Measurements from ENCODE around the gene MEDAG.

DNA sequence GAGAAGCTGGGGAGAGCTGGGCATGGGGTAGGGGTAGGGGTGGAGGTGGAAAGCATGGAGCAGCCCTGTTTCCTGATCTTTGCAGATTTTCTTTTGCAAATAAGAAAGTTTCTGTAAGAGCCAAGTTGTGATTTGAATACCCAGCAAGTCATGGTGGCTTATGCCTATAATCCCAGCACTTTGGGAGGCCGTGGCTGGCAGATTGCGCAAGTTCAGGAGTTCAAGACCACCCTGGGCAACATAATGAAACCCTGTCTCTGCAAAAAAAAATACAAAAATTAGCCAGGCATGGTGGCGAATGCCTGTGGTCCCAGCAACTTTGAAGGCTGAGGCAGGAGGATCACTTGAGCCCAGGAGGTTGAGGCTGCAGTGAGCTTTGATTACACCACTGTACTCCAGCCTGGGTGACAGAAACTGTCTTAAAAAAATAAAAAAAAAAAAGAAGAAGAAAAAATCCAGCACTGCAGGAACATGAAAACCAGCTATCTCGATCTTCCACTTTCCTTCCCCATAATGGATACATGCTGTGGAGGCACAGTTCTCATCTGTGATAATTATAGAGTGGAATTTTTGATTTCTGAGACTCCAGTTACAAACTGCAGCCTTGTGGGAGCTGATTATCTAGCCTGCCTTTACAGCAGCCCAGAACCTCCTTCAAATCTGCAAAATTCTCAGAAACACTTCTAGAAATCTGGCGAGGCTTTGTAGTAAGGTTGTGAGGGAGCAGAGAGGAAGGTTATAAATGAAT, 14.3 kb downstream of the MEDAG start:
- TF ChIP-seq GATA2 (IDR thresholded peaks at IDR 0.05; ENCODE audit: low read depth, low read length) (no peak), GATA3 (IDR thresholded peaks at IDR 0.05; ENCODE audit: low read depth, low read length) (no peak)

Measured in SH-SY5Y (cell line).